ENCODE measurements around the gene NOTCH3. TPM values are rescaled to one million over a fixed set of nuclear protein-coding genes. Genes with fewer than 3 reads are reported as not detected.

Gene NOTCH3
- total RNA-seq, 1 experiment from 2014 or later: 39.4 TPM

DNA sequence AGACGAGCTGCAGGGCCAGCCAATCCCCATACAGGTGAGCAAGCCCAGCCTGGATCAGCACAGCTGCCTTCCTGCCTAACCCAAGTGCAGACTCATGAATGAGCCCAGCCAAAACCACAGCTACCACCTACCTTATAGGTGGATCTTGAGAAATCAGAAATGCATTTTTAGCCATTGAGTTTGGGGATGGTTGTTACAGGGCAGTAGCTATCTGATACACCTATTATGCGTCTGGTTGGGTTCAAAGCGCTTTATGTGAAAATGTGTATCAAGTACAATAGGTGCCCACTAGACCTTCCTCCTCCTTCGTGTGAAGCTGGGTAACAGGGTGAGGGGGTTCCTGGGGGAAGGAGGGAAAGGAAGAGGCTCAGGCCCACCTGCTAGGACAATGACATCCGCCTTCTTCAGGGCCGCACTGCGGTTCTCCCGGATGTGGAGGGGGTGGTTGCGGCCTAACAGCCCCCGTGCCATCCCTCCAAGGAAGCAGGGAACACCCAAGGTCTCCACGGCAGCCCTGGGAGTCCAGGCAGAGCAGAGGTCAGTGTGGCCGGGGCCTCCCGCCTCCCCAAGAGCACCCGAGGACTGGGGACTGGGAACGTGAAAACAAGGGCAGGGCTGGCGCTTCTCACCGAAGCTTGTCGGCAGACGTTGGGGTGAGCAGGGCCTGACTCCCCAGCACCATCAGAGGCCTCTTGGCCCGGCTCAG lies 81.9 kb downstream of the NOTCH3 start:
- ATAC-seq: no peak
- H3K4me3 ChIP-seq (replicated peaks in 1 of 2; ENCODE audit: low read depth in 1 of 2, low read length in 2 of 2): no peak overlapping the region
- CTCF ChIA-PET: no interaction called here
- RAD21 ChIA-PET (ENCODE audit: low non-redundant PET in 1 of 2, low total read pairs in 2 of 2, uncharacterized antibody in 2 of 2, unreplicated experiment in 2 of 2): no interaction called here
- intact Hi-C loops (cut with micrococcal nuclease): no loop called here
- peaks cover 15% of the 10 kb centered on the region for H3K79me2 ChIP-seq (ENCODE audit: insufficient read depth, low read length)
- TF ChIP-seq ZNF274 (IDR thresholded peaks at IDR 0.05; ENCODE audit: low read depth, low read length) (no peak), CBX3 (IDR thresholded peaks at IDR 0.05; ENCODE audit: low read depth) (peak; percentile 26; the same call in 1 of the 2 replicates)
- H3K27me3 ChIP-seq (ENCODE audit: insufficient read depth, low read length): no peaks in the 10 kb centered on the region
- H3K9me3 ChIP-seq (ENCODE audit: control insufficient read depth in 1 of 2, insufficient read depth in 1 of 2, low read depth in 1 of 2, low read length in 2 of 2): peaks cover 3 to 6% of the 10 kb centered on the region in 2 experiments; a peak in 1 of 4 replicates
- H3K36me3 ChIP-seq (ENCODE audit: control insufficient read depth in 1 of 2, insufficient read depth in 2 of 2, low read length in 2 of 2): peaks cover 34 to 38% of the 10 kb centered on the region in 2 experiments
- peaks cover 1% of the 10 kb centered on the region in 2 experiments; a peak in 2 of 4 replicates for H3K4me1 ChIP-seq (ENCODE audit: control insufficient read depth in 1 of 2, insufficient read depth in 2 of 2, low read length in 2 of 2)
- no peak overlapping the region for H3K9ac ChIP-seq (ENCODE audit: low read length)
- no peak overlapping the region for H2AFZ ChIP-seq (ENCODE audit: low read depth, low read length, poor library complexity, severe bottlenecking)
- no peaks in the 10 kb centered on the region for H4K20me1 ChIP-seq (ENCODE audit: insufficient read depth)
- POLR2A ChIA-PET: no interaction called here
- H3K9me2 ChIP-seq (ENCODE audit: insufficient read depth): no peaks in the 10 kb centered on the region
- no peak for DNase-seq (ENCODE audit: low read depth, low spot score)
- H3K4me2 ChIP-seq (ENCODE audit: low read length): no peak overlapping the region
- H3K27ac ChIP-seq (ENCODE audit: low read depth, low read length): no peak overlapping the region
- no TSS peak for BruUV-seq (replicated peaks)

DNA sequence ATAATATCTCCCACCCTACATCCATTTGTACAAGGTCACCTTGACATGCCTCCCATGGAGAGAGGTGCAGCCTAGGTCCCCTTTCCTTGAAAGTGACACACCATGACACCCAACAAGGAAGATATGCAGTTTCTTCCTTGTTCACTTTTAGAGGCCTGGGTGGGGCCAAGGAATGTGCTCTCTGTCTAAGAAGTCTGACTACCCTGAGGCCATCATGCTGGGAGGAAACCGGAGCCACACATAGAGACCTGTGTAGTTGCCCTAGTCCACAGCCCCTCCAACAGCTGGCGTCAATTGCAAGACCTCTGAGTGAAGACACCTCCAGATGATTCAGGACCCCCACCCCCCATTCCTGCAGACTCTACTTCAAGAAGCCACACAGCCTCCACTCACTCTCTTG lies 82.5 kb downstream of the NOTCH3 start:
- H3K4me1 ChIP-seq (ENCODE audit: control insufficient read depth in 1 of 2, insufficient read depth in 2 of 2, low read length in 2 of 2): no peaks in the 10 kb centered on the region; a peak in 1 of 4 replicates
- no peak overlapping the region for H3K27ac ChIP-seq (ENCODE audit: low read depth, low read length)
- POLR2A ChIA-PET: no interaction called here
- RAD21 ChIA-PET (ENCODE audit: low non-redundant PET in 1 of 2, low total read pairs in 2 of 2, uncharacterized antibody in 2 of 2, unreplicated experiment in 2 of 2): no interaction called here
- H3K27me3 ChIP-seq (ENCODE audit: insufficient read depth, low read length): no peaks in the 10 kb centered on the region
- no peak overlapping the region for H3K4me2 ChIP-seq (ENCODE audit: low read length)
- H3K9ac ChIP-seq (ENCODE audit: low read length): no peak overlapping the region
- no peak for DNase-seq (ENCODE audit: low read depth, low spot score)
- H3K36me3 ChIP-seq (ENCODE audit: control insufficient read depth in 1 of 2, insufficient read depth in 2 of 2, low read length in 2 of 2): peaks cover 38 to 39% of the 10 kb centered on the region in 2 experiments
- H4K20me1 ChIP-seq (ENCODE audit: insufficient read depth): no peaks in the 10 kb centered on the region
- no peaks in the 10 kb centered on the region for H3K9me2 ChIP-seq (ENCODE audit: insufficient read depth)
- ATAC-seq: no peak
- TF ChIP-seq EGR1 (IDR thresholded peaks at IDR 0.05; ENCODE audit: low read depth): no peak
- no peak for TF ChIP-seq EZH2phosphoT487 (IDR thresholded peaks at IDR 0.05; ENCODE audit: borderline replicate concordance)
- TF ChIP-seq RAD21 (IDR thresholded peaks at IDR 0.05; ENCODE audit: low read depth): no peak
- no peak for TF ChIP-seq REST (IDR thresholded peaks at IDR 0.05; ENCODE audit: low read depth)
- no peak for TF ChIP-seq ATF3 (IDR thresholded peaks at IDR 0.05)
- no peak for TF ChIP-seq MAX (IDR thresholded peaks at IDR 0.05)
- no peak for TF ChIP-seq CTCF (IDR thresholded peaks at IDR 0.05 in 2 of 3, conservative IDR thresholded peaks at IDR 0.05 in 1 of 3; ENCODE audit: borderline replicate concordance in 1 of 3, insufficient read depth in 1 of 3, low read depth in 2 of 3, low read length in 2 of 3)
- no peak overlapping the region for H2AFZ ChIP-seq (ENCODE audit: low read depth, low read length, poor library complexity, severe bottlenecking)
- H3K9me3 ChIP-seq (ENCODE audit: control insufficient read depth in 1 of 2, insufficient read depth in 1 of 2, low read depth in 1 of 2, low read length in 2 of 2): peaks cover 3 to 6% of the 10 kb centered on the region in 2 experiments; a peak in 1 of 4 replicates
- H3K79me2 ChIP-seq (ENCODE audit: insufficient read depth, low read length): peaks cover 8% of the 10 kb centered on the region; the same call in 1 of the 2 replicates
- no TSS peak for BruUV-seq (replicated peaks)
- CTCF ChIA-PET: no interaction called here
- H3K4me3 ChIP-seq (replicated peaks in 1 of 2; ENCODE audit: low read depth in 1 of 2, low read length in 2 of 2): no peak overlapping the region
- intact Hi-C loops (cut with micrococcal nuclease): no loop called here
